ENCODE data around the gene LY6G6F.
"Not testable (repeated sequence)": the region's sequence is repeated elsewhere in the genome, so short reads cannot be mapped to it uniquely, and the experiment has no call there.

The LY6G6F gene

GRCh38 chr6:31702819-31703716, 3.6 kb upstream of the LY6G6F start, which contains the start of gene ABHD16A:
ABHD16A (minus strand) TSS chr6:31703324; CDS start chr6:31703281, 43 bp downstream.
- peak; percentile 98 for DNase-seq (ENCODE audit: low spot score)

GRCh38 chr6:31705931-31706330, 735 bp upstream of the LY6G6F start:
- no peak for DNase-seq (ENCODE audit: low spot score)

GRCh38 chr6:31707701-31708100, 1.0 kb downstream of the LY6G6F start:
- no peak for DNase-seq (ENCODE audit: low spot score)

GRCh38 chr6:31708224-31708623, 1.6 kb downstream of the LY6G6F start:
- DNase-seq (ENCODE audit: low spot score), result no peak

- not testable (repeated sequence) for DNase-seq (ENCODE audit: low spot score)
These were observed 2.5 kb downstream of the LY6G6F start for GRCh38 chr6:31709157-31709556.

- DNase-seq (ENCODE audit: low spot score), result no peak
These were observed 4.0 kb downstream of the LY6G6F start for GRCh38 chr6:31710523-31711219.

- DNase-seq (ENCODE audit: low spot score), result no peak
These were observed 4.6 kb downstream of the LY6G6F start for GRCh38 chr6:31711233-31711632.

- DNase-seq (ENCODE audit: low spot score), result no peak
These were observed 5.6 kb downstream of the LY6G6F start for GRCh38 chr6:31712296-31712695.

GRCh38 chr6:31713465-31713864, 6.8 kb downstream of the LY6G6F start:
- DNase-seq (ENCODE audit: low spot score), result no peak

GRCh38 chr6:31713991-31714684, 7.5 kb downstream of the LY6G6F start:
- no peak for DNase-seq (ENCODE audit: low spot score)

GRCh38 chr6:31715022-31715958, 8.6 kb downstream of the LY6G6F start, which contains the start of gene LY6G6D:
LY6G6D (plus strand) TSS chr6:31715348; CDS start chr6:31715356, 8 bp downstream.
- DNase-seq (ENCODE audit: low spot score), result no peak

GRCh38 chr6:31717499-31718222, 11.0 kb downstream of the LY6G6F start:
- no peak for DNase-seq (ENCODE audit: low spot score)

GRCh38 chr6:31718265-31718664, 11.6 kb downstream of the LY6G6F start:
- DNase-seq (ENCODE audit: low spot score), result no peak

- no peak for DNase-seq (ENCODE audit: low spot score)
These were observed 12.3 kb downstream of the LY6G6F start for GRCh38 chr6:31719001-31719400.

- DNase-seq (ENCODE audit: low spot score), result no peak
These were observed 13.6 kb downstream of the LY6G6F start for GRCh38 chr6:31720196-31720770.

- DNase-seq (ENCODE audit: low spot score), result no peak
These were observed 14.8 kb downstream of the LY6G6F start, which contains the start of gene LY6G6C for GRCh38 chr6:31721351-31722020. LY6G6C (minus strand) TSS chr6:31721746; CDS start chr6:31721679, 67 bp downstream.

- DNase-seq (ENCODE audit: low spot score), result no peak
These were observed 15.5 kb downstream of the LY6G6F start for GRCh38 chr6:31722173-31722572.

- no peak for DNase-seq (ENCODE audit: low spot score)
These were observed 16.7 kb downstream of the LY6G6F start, which contains the start of gene MPIG6B for GRCh38 chr6:31723245-31723979. MPIG6B (plus strand) TSS chr6:31723373; CDS start chr6:31723384, 11 bp downstream.

Data from pons (tissue), 1 donor.